ENCODE data around the gene RPF1.

Gene RPF1

GRCh38 chr1:84497631-84498275 lies 18.7 kb downstream of the RPF1 start:
- Histone ChIP-seq H3K79me2 (ENCODE audit: insufficient read depth, low read length) (peaks cover 43% of the 10 kb centered on the region), H3K9me2 (replicated peaks; ENCODE audit: insufficient read depth, low read length) (no peaks in the 10 kb centered on the region), H3K9ac (ENCODE audit: low read length) (no peak overlapping the region), H3K27me3 (ENCODE audit: low read length) (no peaks in the 10 kb centered on the region), H4K20me1 (ENCODE audit: low read depth, low read length) (peaks cover 19% of the 10 kb centered on the region; the same call in 1 of the 2 replicates), H2AFZ (ENCODE audit: low read depth, low read length, severe bottlenecking) (no peak overlapping the region), H3K4me3 (ENCODE audit: insufficient read depth, low read length, poor library complexity, severe bottlenecking) (no peak overlapping the region), H3K9me3 (ENCODE audit: insufficient read depth, low read length) (no peaks in the 10 kb centered on the region), H3K27ac (ENCODE audit: low read depth, low read length) (no peak overlapping the region), H3F3A (ENCODE audit: insufficient read depth) (peaks cover 45% of the 10 kb centered on the region), H3K36me3 (ENCODE audit: low read length) (peaks cover 57% of the 10 kb centered on the region), H3K4me2 (ENCODE audit: low read depth, low read length, poor library complexity, severe bottlenecking) (no peak overlapping the region)
- TF ChIP-seq CTCF (IDR thresholded peaks at IDR 0.05; ENCODE audit: insufficient read depth, low read length, poor library complexity, severe bottlenecking), result no peak
- TF ChIP-seq EZH2phosphoT487 (conservative IDR thresholded peaks at IDR 0.05; ENCODE audit: low read length), result no peak

- Histone ChIP-seq H3K27ac (ENCODE audit: low read depth, low read length) (no peak overlapping the region), H3K36me3 (ENCODE audit: low read length) (peaks cover 29% of the 10 kb centered on the region), H3K4me2 (ENCODE audit: low read depth, low read length, poor library complexity, severe bottlenecking) (peak overlapping the region; percentile 75)
Measured at GRCh38 chr1:84502927-84503326, 23.9 kb downstream of the RPF1 start.

GRCh38 chr1:84504580-84505492 lies 25.8 kb downstream of the RPF1 start:
- H3F3A ChIP-seq (ENCODE audit: insufficient read depth), result peaks cover 21% of the 10 kb centered on the region
- no peaks in the 10 kb centered on the region for H3K9me3 ChIP-seq (ENCODE audit: insufficient read depth, low read length)
- peaks cover 17% of the 10 kb centered on the region; the same call in 1 of the 2 replicates for H3K36me3 ChIP-seq (ENCODE audit: low read length)
- peak overlapping the region; percentile 75 for H3K4me2 ChIP-seq (ENCODE audit: low read depth, low read length, poor library complexity, severe bottlenecking)
- peak overlapping the region; percentile 69 for H3K9ac ChIP-seq (ENCODE audit: low read length)
- H2AFZ ChIP-seq (ENCODE audit: low read depth, low read length, severe bottlenecking), result no peak overlapping the region
- peaks cover 58% of the 10 kb centered on the region for H3K79me2 ChIP-seq (ENCODE audit: insufficient read depth, low read length)
- H4K20me1 ChIP-seq (ENCODE audit: low read depth, low read length), result peaks cover 22% of the 10 kb centered on the region; the same call in 1 of the 2 replicates
- TF ChIP-seq EZH2phosphoT487 (conservative IDR thresholded peaks at IDR 0.05; ENCODE audit: low read length), result no peak
- no peak for TF ChIP-seq CTCF (IDR thresholded peaks at IDR 0.05; ENCODE audit: insufficient read depth, low read length, poor library complexity, severe bottlenecking)
- no peaks in the 10 kb centered on the region for H3K9me2 ChIP-seq (replicated peaks; ENCODE audit: insufficient read depth, low read length)
- no peaks in the 10 kb centered on the region for H3K27me3 ChIP-seq (ENCODE audit: low read length)
- peak overlapping the region; percentile 79 for H3K27ac ChIP-seq (ENCODE audit: low read depth, low read length)
- H3K4me3 ChIP-seq (ENCODE audit: insufficient read depth, low read length, poor library complexity, severe bottlenecking), result peak overlapping the region; percentile 85

More at GRCh38 chr1:84502927-84503326, 23.9 kb downstream of the RPF1 start:
- Histone ChIP-seq H3K4me3 (ENCODE audit: insufficient read depth, low read length, poor library complexity, severe bottlenecking) (no peak overlapping the region), H2AFZ (ENCODE audit: low read depth, low read length, severe bottlenecking) (no peak overlapping the region), H3K79me2 (ENCODE audit: insufficient read depth, low read length) (peaks cover 72% of the 10 kb centered on the region), H3F3A (ENCODE audit: insufficient read depth) (peaks cover 32% of the 10 kb centered on the region), H3K9ac (ENCODE audit: low read length) (no peak overlapping the region), H3K9me3 (ENCODE audit: insufficient read depth, low read length) (no peaks in the 10 kb centered on the region), H3K9me2 (replicated peaks; ENCODE audit: insufficient read depth, low read length) (no peaks in the 10 kb centered on the region), H4K20me1 (ENCODE audit: low read depth, low read length) (peaks cover 22% of the 10 kb centered on the region; the same call in 1 of the 2 replicates), H3K27me3 (ENCODE audit: low read length) (no peaks in the 10 kb centered on the region)
- TF ChIP-seq EZH2phosphoT487 (conservative IDR thresholded peaks at IDR 0.05; ENCODE audit: low read length) (no peak), CTCF (IDR thresholded peaks at IDR 0.05; ENCODE audit: insufficient read depth, low read length, poor library complexity, severe bottlenecking) (no peak)

Data from SU-DHL-6 (cell line).